K562 (cell line): Measurements from ENCODE around the gene MAZ. TPM values are rescaled to one million over a fixed set of nuclear protein-coding genes. Genes with fewer than 3 reads are reported as not detected.

Experiments used
- ATAC-seq: fragments of 200-7000 bp; cut with Tn5 transposase; 3 replicates; pipeline ENCODE4 v1.9.1; 2020; ENCODE audit warnings: moderate library complexity
- BruUV-seq: library from RNA; stranded (reverse); fragments of 400-500 nt; replicated peaks from 2 replicates; lab custom pipeline; 2021; lab: Mats Ljungman, UMichigan
- CTCF ChIA-PET: fragments of 300-600 bp; formaldehyde crosslinking; extraction: SDS; loops from one replicate; lab custom pipeline; 2021; ENCODE audit warnings: low intra/inter-chr PET ratio; lab: Yijun Ruan, JAX
- POLR2A ChIA-PET: fragments of 300-600, 350-650 bp; sonication (Branson Sonifier 250); formaldehyde crosslinking; extraction: SDS; loops from one replicate; lab custom pipeline; 2021; ENCODE audit warnings: antibody characterized with exemption, inconsistent platforms; lab: Yijun Ruan, JAX
- DNase-seq, 4 experiments: peaks; one replicate each; pipeline versions ENCODE4 v3.0.0 to v3.0.0-alpha.2; 2011 to 2018; ENCODE audit warnings: low spot score in 3 of 4, mixed read lengths in 3 of 4; ENCODE audit errors: extremely low read depth in 1 of 4
- FAIRE-seq: peaks from 2 replicates; lab custom pipeline; 2011; peaks lifted over from hg19 to GRCh38; lab: Jason Lieb, UNC
- H2AFZ ChIP-seq: 2 replicates; pipeline ENCODE4 v1.6.0; 2011; ENCODE audit warnings: low read depth, low read length, control low read depth, inconsistent platforms
- H3K27ac ChIP-seq: fragments of 200-600 bp; 3 replicates; pipeline ENCODE4 v1.8.0; 2011; ENCODE audit warnings: low read depth, mild to moderate bottlenecking, control low read depth, inconsistent platforms, low read length, moderate library complexity, mixed read lengths; ENCODE audit errors: extremely low read depth
- H3K27me3 ChIP-seq, 2 experiments: fragments of 300-600 bp in 1 of 2; 2 replicates in 1 of 2; 3 replicates in 1 of 2; pipeline versions ENCODE4 v1.6.0 to v1.8.0; 2011; ENCODE audit warnings: inconsistent platforms in 2 of 2, low read length in 2 of 2, mild to moderate bottlenecking in 1 of 2, mixed read lengths in 1 of 2, moderate library complexity in 1 of 2; ENCODE audit not compliant: control insufficient read depth in 2 of 2, insufficient read depth in 2 of 2
- H3K36me3 ChIP-seq: fragments of 300-600 bp; 3 replicates; pipeline ENCODE4 v1.8.0; 2011; ENCODE audit warnings: mild to moderate bottlenecking, low read length, inconsistent platforms; ENCODE audit not compliant: control insufficient read depth, insufficient read depth
- H3K4me1 ChIP-seq, 2 experiments: fragments of 200-600 bp in 1 of 2; replicated peaks in 1 of 2; 2 replicates in 1 of 2; 3 replicates in 1 of 2; pipeline versions ENCODE4 v1.5.1 to v1.8.0; 2011; ENCODE audit warnings: inconsistent platforms in 2 of 2, low read length in 2 of 2, mild to moderate bottlenecking in 1 of 2, mixed read lengths in 1 of 2, moderate library complexity in 1 of 2; ENCODE audit not compliant: control insufficient read depth in 2 of 2, insufficient read depth in 2 of 2
- H3K4me2 ChIP-seq: 2 replicates; pipeline ENCODE4 v1.6.1; 2011; ENCODE audit warnings: low read length, control low read depth, inconsistent platforms, mixed read lengths; ENCODE audit not compliant: insufficient read depth
- H3K4me3 ChIP-seq: fragments of 200-600 bp; sonication (generic), shearing (Covaris generic); 2 replicates; pipeline ENCODE4 v1.5.1; 2016; ENCODE audit warnings: control low read depth, inconsistent platforms
- H3K79me2 ChIP-seq: fragments of 200-600 bp; 3 replicates; pipeline ENCODE4 v1.8.0; 2011; ENCODE audit warnings: low read length, inconsistent platforms; ENCODE audit not compliant: control insufficient read depth, insufficient read depth
- H3K9ac ChIP-seq, 2 experiments: 2 replicates each; pipeline versions ENCODE4 v1.6.0 to v1.6.1; 2011; ENCODE audit warnings: low read depth in 2 of 2, low read length in 2 of 2, control low read depth in 1 of 2, inconsistent platforms in 1 of 2, mild to moderate bottlenecking in 1 of 2, mixed read lengths in 1 of 2; ENCODE audit not compliant: insufficient read depth in 1 of 2
- H3K9me1 ChIP-seq: one replicate; pipeline ENCODE4 v1.6.0; 2011; ENCODE audit warnings: inconsistent platforms, mild to moderate bottlenecking, low read length, moderate library complexity; ENCODE audit not compliant: control insufficient read depth, insufficient read depth
- H3K9me3 ChIP-seq: replicated peaks from 2 replicates; pipeline ENCODE4 v1.5.1; 2011; ENCODE audit warnings: low read depth, low read length, inconsistent platforms; ENCODE audit not compliant: control insufficient read depth, insufficient read depth
- H4K20me1 ChIP-seq: replicated peaks from 2 replicates; pipeline ENCODE4 v1.6.1; 2011; ENCODE audit warnings: low read length, inconsistent platforms, mixed read lengths; ENCODE audit not compliant: control insufficient read depth, insufficient read depth
- CREBBP ChIP-seq: IDR thresholded peaks from one replicate; pipeline ENCODE4 v1.6.1; 2012; ENCODE audit warnings: low read depth, mild to moderate bottlenecking, control low read depth, inconsistent platforms, low read length
- FOXM1 ChIP-seq, 2 experiments: fragments of 450-650 bp in 1 of 2; sonication (generic) in 1 of 2; formaldehyde crosslinking in 1 of 2; IDR thresholded peaks; 2 replicates each; pipeline versions ENCODE4 v1.6.1 to v1.9.0; 2017 to 2022; ENCODE audit warnings: low read depth in 2 of 2, mild to moderate bottlenecking in 2 of 2, missing genetic modification reagents in 1 of 2, moderate library complexity in 1 of 2
- RAD21 ChIP-seq, 2 experiments: fragments of 250-450 bp in 1 of 2; fragments of 450-650 bp in 1 of 2; sonication (Bioruptor Pico) in 1 of 2; formaldehyde crosslinking in 1 of 2; IDR thresholded peaks in 1 of 2; conservative IDR thresholded peaks in 1 of 2; 2 replicates each; pipeline versions ENCODE4 v1.4.0 to v1.8.0; 2020 to 2022; ENCODE audit warnings: mild to moderate bottlenecking in 2 of 2, moderate library complexity in 1 of 2
- WGBS: fragments of 100-300 bp; shearing (Covaris generic); methylation state at CpG from one replicate; pipeline ENCODE4 v1.1.6; 2016; ENCODE audit warnings: low coverage, mixed read lengths; ENCODE audit not compliant: insufficient coverage; ENCODE audit errors: missing lambda C conversion rate; 5-methylcytosine and 5-hydroxymethylcytosine counted together
- in situ Hi-C: fragments of 300-500 bp; cut with MboI; formaldehyde crosslinking; loops from 4 replicates; pipeline ENCODE4 v1.15.0; 2018; ENCODE audit warnings: inconsistent platforms, mixed read lengths
- intact Hi-C: fragments of 100-400 bp; cut with micrococcal nuclease; formaldehyde crosslinking; loops from 2 replicates; pipeline ENCODE4 v1.14.2; 2022
- polyA plus RNA-seq, 8 experiments: library from polyadenylated mRNA; depleted of rRNA in 4 of 8; stranded (reverse) in 5 of 8; unstranded in 3 of 8; fragments of >200 nt; fragmentation: Nextera tagmentation in 2 of 8; fragmentation: Illumina TruSeq in 1 of 8; extraction: Ambion mirVana in 2 of 8; extraction: Trizol in 1 of 8; gene quantifications; 2 replicates each; pipeline versions ENCODE4 v1.2.1 to v1.2.3, GENCODE V29; 2011 to 2014; ENCODE audit warnings: inconsistent platforms in 1 of 8, missing spikeins in 1 of 8
- total RNA-seq, 7 experiments: library from RNA; depleted of rRNA in 6 of 7; stranded (reverse); fragments of >200 nt in 6 of 7; fragmentation: Illumina TruSeq in 2 of 7; extraction: Trizol in 2 of 7; gene quantifications; 2 replicates each; pipeline versions ENCODE4 v1.2.1 to v1.2.3, GENCODE V29; 2011 to 2021; ENCODE audit warnings: low replicate concordance in 1 of 7
- TF ChIP-seq, protein P1 (sequence below): sonication (generic); formaldehyde crosslinking; IDR thresholded peaks from 2 replicates; pipeline ENCODE4 v1.8.1; 2023; ENCODE audit warnings: mild to moderate bottlenecking, missing genetic modification reagents
- TF ChIP-seq, protein P2 (sequence below), 3 experiments: IDR thresholded peaks in 2 of 3; conservative IDR thresholded peaks in 1 of 3; 2 replicates each; pipeline ENCODE4 v1.5.1; 2011 to 2012; ENCODE audit warnings: low read length in 3 of 3, mild to moderate bottlenecking in 3 of 3, control low read depth in 2 of 3, improper control_type of control experiment in 1 of 3, inconsistent platforms in 1 of 3, low read depth in 1 of 3, mixed read lengths in 1 of 3, moderate library complexity in 1 of 3; ENCODE audit not compliant: insufficient read depth in 2 of 3

The MAZ gene
- total and polyA plus RNA-seq, 9 of the 15 experiments (the other 6 are each of a cell fraction or from before 2014, with no cell fraction given), result 45.4 to 532 (median 250) TPM

DNA sequence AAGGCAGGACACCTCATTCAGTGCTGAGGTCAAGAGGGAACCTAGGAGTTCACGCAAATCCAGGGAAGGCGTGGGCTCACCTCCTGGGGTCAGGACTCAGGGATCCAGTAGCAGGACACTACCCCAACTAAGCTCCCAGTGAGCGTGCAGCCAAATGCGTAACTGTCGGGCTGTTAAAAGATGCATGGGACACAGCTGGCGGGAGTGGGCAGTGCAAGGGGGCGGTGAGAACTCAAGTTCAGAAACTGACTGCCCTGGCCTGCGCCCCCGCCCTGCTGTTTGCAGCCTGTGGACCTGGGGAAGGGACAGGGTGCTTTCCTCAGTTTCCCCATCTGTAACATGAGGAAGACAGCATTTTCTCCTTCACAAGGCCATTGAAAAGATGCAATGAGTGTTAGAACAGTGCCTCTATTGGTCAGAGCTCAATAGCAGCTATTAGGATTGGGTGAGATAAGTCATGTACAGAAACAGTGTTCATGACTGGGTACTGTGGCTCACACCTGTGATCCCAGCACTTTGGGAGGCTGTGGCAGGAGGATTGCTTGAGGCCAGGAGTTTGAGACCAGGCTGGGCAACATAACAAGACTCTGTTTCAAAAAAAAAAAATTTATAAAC lies 36.5 kb downstream of the MAZ start:
- Histone ChIP-seq H3K36me3 (no peaks in the 10 kb centered on the region), H4K20me1 (no peaks in the 10 kb centered on the region), H3K9me3 (no peaks in the 10 kb centered on the region), H3K4me3 (no peak overlapping the region), H3K9me1 (no peaks in the 10 kb centered on the region), H3K4me2 (no peak overlapping the region), H3K27ac (no peak overlapping the region), H3K27me3 (0 out of 5 replicates have a peak, but pooled peaks cover 0 to 4% of the 10 kb centered on the region in 2 experiments), H3K79me2 (no peaks in the 10 kb centered on the region), H3K9ac (no peak overlapping the region), H2AFZ (no peak overlapping the region), H3K4me1 (peaks cover 0 to 31% of the 10 kb centered on the region in 2 experiments; a peak in 2 of 5 replicates)
- ATAC-seq (peak; percentile 75), FAIRE-seq (peak; percentile 82), DNase-seq (no peak)
- ChIA-PET POLR2A (interaction anchor here (0.6 to 2.2 kb wide), 3 partner anchors 13 to 507 kb away, joined by 3 to 8 read pairs (median 6); partner anchors contain the start of gene PAGR1), CTCF (no interaction called here)
- no TSS peak for BruUV-seq
- 33% methylated on average over 9 of the region's 9 CpGs for WGBS
- intact Hi-C loops, result no loop called here
- in situ Hi-C loops, result no loop called here
- TF ChIP-seq FOXM1 (IDR thresholded peaks at IDR 0.05; ENCODE audit: low read depth), result peak; percentile 27; the same call in 1 of the 2 replicates
- no peak for TF ChIP-seq FOXM1 (CRISPR knock-in tag; IDR thresholded peaks at IDR 0.05; ENCODE audit: low read depth)
- TF ChIP-seq, protein P1, sequence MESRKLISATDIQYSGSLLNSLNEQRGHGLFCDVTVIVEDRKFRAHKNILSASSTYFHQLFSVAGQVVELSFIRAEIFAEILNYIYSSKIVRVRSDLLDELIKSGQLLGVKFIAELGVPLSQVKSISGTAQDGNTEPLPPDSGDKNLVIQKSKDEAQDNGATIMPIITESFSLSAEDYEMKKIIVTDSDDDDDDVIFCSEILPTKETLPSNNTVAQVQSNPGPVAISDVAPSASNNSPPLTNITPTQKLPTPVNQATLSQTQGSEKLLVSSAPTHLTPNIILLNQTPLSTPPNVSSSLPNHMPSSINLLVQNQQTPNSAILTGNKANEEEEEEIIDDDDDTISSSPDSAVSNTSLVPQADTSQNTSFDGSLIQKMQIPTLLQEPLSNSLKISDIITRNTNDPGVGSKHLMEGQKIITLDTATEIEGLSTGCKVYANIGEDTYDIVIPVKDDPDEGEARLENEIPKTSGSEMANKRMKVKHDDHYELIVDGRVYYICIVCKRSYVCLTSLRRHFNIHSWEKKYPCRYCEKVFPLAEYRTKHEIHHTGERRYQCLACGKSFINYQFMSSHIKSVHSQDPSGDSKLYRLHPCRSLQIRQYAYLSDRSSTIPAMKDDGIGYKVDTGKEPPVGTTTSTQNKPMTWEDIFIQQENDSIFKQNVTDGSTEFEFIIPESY (CRISPR knock-in tag), result peak; percentile 79
- no peak for TF ChIP-seq CREBBP
- TF ChIP-seq RAD21 (CRISPR knock-in tag; conservative IDR thresholded peaks at IDR 0.05 in 1 of 2, IDR thresholded peaks at IDR 0.05 in 1 of 2), result 0 out of 4 replicates have a peak, but pooled peaks of 1 of the 2 experiments have one; percentile 6
- TF ChIP-seq, protein P2, sequence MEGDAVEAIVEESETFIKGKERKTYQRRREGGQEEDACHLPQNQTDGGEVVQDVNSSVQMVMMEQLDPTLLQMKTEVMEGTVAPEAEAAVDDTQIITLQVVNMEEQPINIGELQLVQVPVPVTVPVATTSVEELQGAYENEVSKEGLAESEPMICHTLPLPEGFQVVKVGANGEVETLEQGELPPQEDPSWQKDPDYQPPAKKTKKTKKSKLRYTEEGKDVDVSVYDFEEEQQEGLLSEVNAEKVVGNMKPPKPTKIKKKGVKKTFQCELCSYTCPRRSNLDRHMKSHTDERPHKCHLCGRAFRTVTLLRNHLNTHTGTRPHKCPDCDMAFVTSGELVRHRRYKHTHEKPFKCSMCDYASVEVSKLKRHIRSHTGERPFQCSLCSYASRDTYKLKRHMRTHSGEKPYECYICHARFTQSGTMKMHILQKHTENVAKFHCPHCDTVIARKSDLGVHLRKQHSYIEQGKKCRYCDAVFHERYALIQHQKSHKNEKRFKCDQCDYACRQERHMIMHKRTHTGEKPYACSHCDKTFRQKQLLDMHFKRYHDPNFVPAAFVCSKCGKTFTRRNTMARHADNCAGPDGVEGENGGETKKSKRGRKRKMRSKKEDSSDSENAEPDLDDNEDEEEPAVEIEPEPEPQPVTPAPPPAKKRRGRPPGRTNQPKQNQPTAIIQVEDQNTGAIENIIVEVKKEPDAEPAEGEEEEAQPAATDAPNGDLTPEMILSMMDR (IDR thresholded peaks at IDR 0.05 in 2 of 3, conservative IDR thresholded peaks at IDR 0.05 in 1 of 3; ENCODE audit: insufficient read depth in 2 of 3, low read depth in 1 of 3, low read length in 3 of 3), result peak; percentile 10 to 43 (median 24); a peak in 5 of 6 replicates
